SK-N-SH treated with all-trans-retinoic acid at 6 μM for 48 hours (cell line): ENCODE results near the gene FATE1.

Experiments
- ATAC-seq: fragments of 200-7000 bp; cut with Tn5 transposase; 3 replicates; pipeline ENCODE4 v1.9.1; 2020; ENCODE audit warnings: mild to moderate bottlenecking, moderate library complexity
- ARNTL ChIP-seq: fragments of 450-650 bp; formaldehyde crosslinking; IDR thresholded peaks from 2 replicates; pipeline ENCODE4 v1.5.0; 2020; ENCODE audit warnings: low read depth, mild to moderate bottlenecking, moderate library complexity, borderline replicate concordance
- BACH2 ChIP-seq: fragments of 250-450 bp; sonication (Bioruptor Pico); IDR thresholded peaks from 2 replicates; pipeline ENCODE4 v1.9.0; 2021; ENCODE audit warnings: mild to moderate bottlenecking, borderline replicate concordance
- CREB5 ChIP-seq: fragments of 250-450 bp; sonication (Bioruptor Pico); IDR thresholded peaks from 2 replicates; pipeline ENCODE4 v1.5.1; 2020; ENCODE audit warnings: low read depth, mild to moderate bottlenecking, moderate library complexity
- CSDC2 ChIP-seq: fragments of 250-450 bp; sonication (Bioruptor Pico); IDR thresholded peaks from 2 replicates; pipeline ENCODE4 v1.5.0; 2020; ENCODE audit warnings: mild to moderate bottlenecking, moderate library complexity
- CSRNP3 ChIP-seq: fragments of 250-450 bp; sonication (Bioruptor Pico); IDR thresholded peaks from 2 replicates; pipeline ENCODE4 v1.5.1; 2021; ENCODE audit warnings: mild to moderate bottlenecking, moderate library complexity
- ESRRG ChIP-seq: fragments of 250-450 bp; sonication (Bioruptor Pico); IDR thresholded peaks from 2 replicates; pipeline ENCODE4 v1.6.1; 2021; ENCODE audit warnings: mild to moderate bottlenecking
- GLIS3 ChIP-seq: fragments of 250-450 bp; sonication (Bioruptor Pico); IDR thresholded peaks from 2 replicates; pipeline ENCODE4 v1.5.0; 2020; ENCODE audit warnings: mild to moderate bottlenecking, moderate library complexity
- ISL1 ChIP-seq: fragments of 250-450 bp; sonication (Bioruptor Pico); IDR thresholded peaks from 2 replicates; pipeline ENCODE4 v2.1.2; 2022; ENCODE audit warnings: mild to moderate bottlenecking, moderate library complexity
- OSR1 ChIP-seq: fragments of 250-450 bp; sonication (Bioruptor Pico); IDR thresholded peaks from 2 replicates; pipeline ENCODE4 v1.8.0; 2022; ENCODE audit warnings: moderate library complexity, mild to moderate bottlenecking, inconsistent platforms
- PPARA ChIP-seq: fragments of 250-450 bp; sonication (Bioruptor Pico); IDR thresholded peaks from 2 replicates; pipeline ENCODE4 v1.5.0; 2020; ENCODE audit warnings: mild to moderate bottlenecking, borderline replicate concordance
- RARB ChIP-seq: fragments of 250-450 bp; sonication (Bioruptor Pico); IDR thresholded peaks from 2 replicates; pipeline ENCODE4 v1.8.0; 2021; ENCODE audit warnings: mild to moderate bottlenecking, moderate library complexity
- SNAI2 ChIP-seq: fragments of 250-450 bp; sonication (Bioruptor Pico); IDR thresholded peaks from 2 replicates; pipeline ENCODE4 v1.5.0; 2020; ENCODE audit warnings: mild to moderate bottlenecking, moderate library complexity
- TCF4 ChIP-seq: fragments of 250-450 bp; sonication (Bioruptor Pico); IDR thresholded peaks from 2 replicates; pipeline ENCODE4 v1.8.0; 2021; ENCODE audit warnings: mild to moderate bottlenecking, moderate library complexity, borderline replicate concordance
- TOX ChIP-seq: fragments of 250-450 bp; sonication (Bioruptor Pico); IDR thresholded peaks from 2 replicates; pipeline ENCODE4 v1.8.0; 2021; ENCODE audit warnings: mild to moderate bottlenecking, moderate library complexity, borderline replicate concordance
- ZC3H10 ChIP-seq: fragments of 250-450 bp; sonication (Bioruptor Pico); IDR thresholded peaks from 2 replicates; pipeline ENCODE4 v1.5.1; 2021; ENCODE audit warnings: mild to moderate bottlenecking, moderate library complexity
- ZFP3 ChIP-seq: fragments of 250-450 bp; sonication (Bioruptor Pico); IDR thresholded peaks from 2 replicates; pipeline ENCODE4 v1.5.0; 2020; ENCODE audit warnings: mild to moderate bottlenecking, moderate library complexity
- ZFP30 ChIP-seq: fragments of 450-650 bp; formaldehyde crosslinking; IDR thresholded peaks from 2 replicates; pipeline ENCODE4 v1.5.0; 2022; ENCODE audit warnings: mild to moderate bottlenecking, moderate library complexity
- ZNF565 ChIP-seq: fragments of 450-650 bp; formaldehyde crosslinking; conservative IDR thresholded peaks from 2 replicates; pipeline ENCODE4 v1.5.0; 2020; ENCODE audit warnings: low read depth, mild to moderate bottlenecking, moderate library complexity
- ZNF70 ChIP-seq: fragments of 450-650 bp; formaldehyde crosslinking; IDR thresholded peaks from 2 replicates; pipeline ENCODE4 v1.5.0; 2020; ENCODE audit warnings: mild to moderate bottlenecking, moderate library complexity
- ZNF8 ChIP-seq: fragments of 450-650 bp; formaldehyde crosslinking; IDR thresholded peaks from 2 replicates; pipeline ENCODE4 v1.5.0; 2020; ENCODE audit warnings: mild to moderate bottlenecking, moderate library complexity
- TF ChIP-seq, protein P1 (sequence below): fragments of 250-450 bp; sonication (Bioruptor Pico); IDR thresholded peaks from 2 replicates; pipeline ENCODE4 v1.5.0; 2020; ENCODE audit warnings: mild to moderate bottlenecking, moderate library complexity
- TF ChIP-seq, protein P2 (sequence below): fragments of 250-450 bp; sonication (Bioruptor Pico); IDR thresholded peaks from 2 replicates; pipeline ENCODE4 v1.8.0; 2020; ENCODE audit warnings: mild to moderate bottlenecking, moderate library complexity, borderline replicate concordance
- TF ChIP-seq, protein P3 (sequence below): fragments of 250-450 bp; sonication (Bioruptor Pico); IDR thresholded peaks from 2 replicates; pipeline ENCODE4 v1.8.0; 2021; ENCODE audit warnings: low read depth, mild to moderate bottlenecking, moderate library complexity, borderline replicate concordance

FATE1 gene

DNA sequence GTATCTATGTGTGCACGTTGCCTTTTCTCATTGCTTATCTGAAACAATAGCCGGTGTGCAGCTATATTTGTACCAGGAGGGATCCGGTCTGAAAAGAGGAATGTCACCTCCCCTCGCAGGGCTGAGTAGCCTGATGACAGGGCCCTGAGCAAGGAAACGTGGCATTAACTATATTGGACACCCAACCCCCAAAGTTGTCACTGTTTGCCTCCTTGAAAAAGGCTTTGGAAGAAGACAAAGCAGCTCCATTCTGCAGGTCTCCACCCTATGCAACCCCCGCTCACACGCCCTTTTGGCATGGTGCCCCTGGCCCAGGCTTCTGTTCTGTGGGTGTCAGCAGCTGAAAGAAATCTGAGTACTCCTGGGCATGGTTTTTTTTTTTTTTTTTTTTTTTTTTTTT is 12.3 kb upstream of the FATE1 start (continued):
- no peak for TF ChIP-seq ZFP3 (CRISPR knock-in tag)
- TF ChIP-seq PPARA (CRISPR knock-in tag), result no peak

- 0 out of 3 replicates have a peak, but pooled peaks have one; percentile 22 for ATAC-seq
- TF ChIP-seq ZFP3 (CRISPR knock-in tag) (no peak), CSRNP3 (CRISPR knock-in tag) (no peak), CSDC2 (CRISPR knock-in tag) (no peak), CREB5 (CRISPR knock-in tag) (no peak), ISL1 (CRISPR knock-in tag) (no peak), ZNF70 (CRISPR knock-in tag) (no peak), ZNF8 (no peak), SNAI2 (CRISPR knock-in tag) (no peak), BACH2 (CRISPR knock-in tag) (no peak), OSR1 (no peak), RARB (CRISPR knock-in tag) (no peak), ZFP30 (CRISPR knock-in tag) (no peak), ZNF565 (CRISPR knock-in tag) (no peak), PPARA (CRISPR knock-in tag) (no peak), TCF4 (CRISPR knock-in tag) (no peak)
- TF ChIP-seq, protein P1, sequence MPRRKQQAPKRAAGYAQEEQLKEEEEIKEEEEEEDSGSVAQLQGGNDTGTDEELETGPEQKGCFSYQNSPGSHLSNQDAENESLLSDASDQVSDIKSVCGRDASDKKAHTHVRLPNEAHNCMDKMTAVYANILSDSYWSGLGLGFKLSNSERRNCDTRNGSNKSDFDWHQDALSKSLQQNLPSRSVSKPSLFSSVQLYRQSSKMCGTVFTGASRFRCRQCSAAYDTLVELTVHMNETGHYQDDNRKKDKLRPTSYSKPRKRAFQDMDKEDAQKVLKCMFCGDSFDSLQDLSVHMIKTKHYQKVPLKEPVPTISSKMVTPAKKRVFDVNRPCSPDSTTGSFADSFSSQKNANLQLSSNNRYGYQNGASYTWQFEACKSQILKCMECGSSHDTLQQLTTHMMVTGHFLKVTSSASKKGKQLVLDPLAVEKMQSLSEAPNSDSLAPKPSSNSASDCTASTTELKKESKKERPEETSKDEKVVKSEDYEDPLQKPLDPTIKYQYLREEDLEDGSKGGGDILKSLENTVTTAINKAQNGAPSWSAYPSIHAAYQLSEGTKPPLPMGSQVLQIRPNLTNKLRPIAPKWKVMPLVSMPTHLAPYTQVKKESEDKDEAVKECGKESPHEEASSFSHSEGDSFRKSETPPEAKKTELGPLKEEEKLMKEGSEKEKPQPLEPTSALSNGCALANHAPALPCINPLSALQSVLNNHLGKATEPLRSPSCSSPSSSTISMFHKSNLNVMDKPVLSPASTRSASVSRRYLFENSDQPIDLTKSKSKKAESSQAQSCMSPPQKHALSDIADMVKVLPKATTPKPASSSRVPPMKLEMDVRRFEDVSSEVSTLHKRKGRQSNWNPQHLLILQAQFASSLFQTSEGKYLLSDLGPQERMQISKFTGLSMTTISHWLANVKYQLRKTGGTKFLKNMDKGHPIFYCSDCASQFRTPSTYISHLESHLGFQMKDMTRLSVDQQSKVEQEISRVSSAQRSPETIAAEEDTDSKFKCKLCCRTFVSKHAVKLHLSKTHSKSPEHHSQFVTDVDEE (CRISPR knock-in tag), result no peak
- TF ChIP-seq, protein P2, sequence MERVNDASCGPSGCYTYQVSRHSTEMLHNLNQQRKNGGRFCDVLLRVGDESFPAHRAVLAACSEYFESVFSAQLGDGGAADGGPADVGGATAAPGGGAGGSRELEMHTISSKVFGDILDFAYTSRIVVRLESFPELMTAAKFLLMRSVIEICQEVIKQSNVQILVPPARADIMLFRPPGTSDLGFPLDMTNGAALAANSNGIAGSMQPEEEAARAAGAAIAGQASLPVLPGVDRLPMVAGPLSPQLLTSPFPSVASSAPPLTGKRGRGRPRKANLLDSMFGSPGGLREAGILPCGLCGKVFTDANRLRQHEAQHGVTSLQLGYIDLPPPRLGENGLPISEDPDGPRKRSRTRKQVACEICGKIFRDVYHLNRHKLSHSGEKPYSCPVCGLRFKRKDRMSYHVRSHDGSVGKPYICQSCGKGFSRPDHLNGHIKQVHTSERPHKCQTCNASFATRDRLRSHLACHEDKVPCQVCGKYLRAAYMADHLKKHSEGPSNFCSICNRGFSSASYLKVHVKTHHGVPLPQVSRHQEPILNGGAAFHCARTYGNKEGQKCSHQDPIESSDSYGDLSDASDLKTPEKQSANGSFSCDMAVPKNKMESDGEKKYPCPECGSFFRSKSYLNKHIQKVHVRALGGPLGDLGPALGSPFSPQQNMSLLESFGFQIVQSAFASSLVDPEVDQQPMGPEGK (CRISPR knock-in tag), result no peak
- TF ChIP-seq, protein P3, sequence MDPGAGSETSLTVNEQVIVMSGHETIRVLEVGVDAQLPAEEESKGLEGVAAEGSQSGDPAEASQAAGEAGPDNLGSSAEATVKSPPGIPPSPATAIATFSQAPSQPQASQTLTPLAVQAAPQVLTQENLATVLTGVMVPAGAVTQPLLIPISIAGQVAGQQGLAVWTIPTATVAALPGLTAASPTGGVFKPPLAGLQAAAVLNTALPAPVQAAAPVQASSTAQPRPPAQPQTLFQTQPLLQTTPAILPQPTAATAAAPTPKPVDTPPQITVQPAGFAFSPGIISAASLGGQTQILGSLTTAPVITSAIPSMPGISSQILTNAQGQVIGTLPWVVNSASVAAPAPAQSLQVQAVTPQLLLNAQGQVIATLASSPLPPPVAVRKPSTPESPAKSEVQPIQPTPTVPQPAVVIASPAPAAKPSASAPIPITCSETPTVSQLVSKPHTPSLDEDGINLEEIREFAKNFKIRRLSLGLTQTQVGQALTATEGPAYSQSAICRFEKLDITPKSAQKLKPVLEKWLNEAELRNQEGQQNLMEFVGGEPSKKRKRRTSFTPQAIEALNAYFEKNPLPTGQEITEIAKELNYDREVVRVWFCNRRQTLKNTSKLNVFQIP (CRISPR knock-in tag), result no peak
These were observed 11.7 kb upstream of the FATE1 start for GRCh38 chrX:151704041-151704663.

DNA sequence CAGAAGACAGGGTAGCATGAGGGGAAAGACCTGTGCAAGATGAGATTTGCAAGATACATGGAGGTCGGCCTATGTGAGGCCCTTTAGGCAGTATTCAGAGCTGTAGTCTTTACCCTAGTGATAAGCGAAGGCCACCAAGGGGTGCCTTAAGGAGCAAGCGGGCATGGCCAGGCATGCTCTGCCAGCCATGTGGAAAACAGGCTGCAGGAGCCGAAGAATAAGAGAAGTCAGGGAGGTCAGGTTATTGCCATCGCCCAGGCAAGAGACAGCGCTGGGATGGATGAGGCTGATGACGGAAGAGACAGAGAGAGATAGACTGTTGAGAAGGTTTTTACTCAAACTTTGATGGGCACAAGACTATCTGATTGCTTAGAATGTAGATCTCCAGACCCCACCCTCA is 7.0 kb upstream of the FATE1 start:
- no peak for TF ChIP-seq ARNTL (CRISPR knock-in tag)
- no peak for TF ChIP-seq CSDC2 (CRISPR knock-in tag)
- TF ChIP-seq CREB5 (CRISPR knock-in tag), result no peak
- no peak for TF ChIP-seq SNAI2 (CRISPR knock-in tag)
- TF ChIP-seq ZNF70 (CRISPR knock-in tag), result no peak
- no peak for TF ChIP-seq TCF4 (CRISPR knock-in tag)
- no peak for TF ChIP-seq TOX (CRISPR knock-in tag)
- no peak for TF ChIP-seq RARB (CRISPR knock-in tag)
- no peak for TF ChIP-seq GLIS3 (CRISPR knock-in tag)
- no peak for TF ChIP-seq ESRRG (CRISPR knock-in tag)
- no peak for TF ChIP-seq ISL1 (CRISPR knock-in tag)
- TF ChIP-seq ZC3H10 (CRISPR knock-in tag), result no peak
- TF ChIP-seq BACH2 (CRISPR knock-in tag), result no peak
- TF ChIP-seq ZFP3 (CRISPR knock-in tag), result no peak
- TF ChIP-seq PPARA (CRISPR knock-in tag), result no peak
- no peak for TF ChIP-seq ZNF565 (CRISPR knock-in tag)
- no peak for TF ChIP-seq CSRNP3 (CRISPR knock-in tag)
- TF ChIP-seq, protein P3 (CRISPR knock-in tag), result no peak
- no peak for ATAC-seq
